Stimulated activated CD4-positive, alpha-beta T cell treated with anti-CD3 and anti-CD28 coated beads, Interleukin-2, amount 100 ng/mL, for 24 hours (primary cell): Measurements from ENCODE around the gene CLBA1.
"Not testable (repeated sequence)": the region's sequence is repeated elsewhere in the genome, so short reads cannot be mapped to it uniquely, and the experiment has no call there.

Source experiments
- DNase-seq, 2 donors: peaks; one replicate each; pipeline ENCODE4 v3.0.0-alpha.2; 2020

The CLBA1 gene

DNA sequence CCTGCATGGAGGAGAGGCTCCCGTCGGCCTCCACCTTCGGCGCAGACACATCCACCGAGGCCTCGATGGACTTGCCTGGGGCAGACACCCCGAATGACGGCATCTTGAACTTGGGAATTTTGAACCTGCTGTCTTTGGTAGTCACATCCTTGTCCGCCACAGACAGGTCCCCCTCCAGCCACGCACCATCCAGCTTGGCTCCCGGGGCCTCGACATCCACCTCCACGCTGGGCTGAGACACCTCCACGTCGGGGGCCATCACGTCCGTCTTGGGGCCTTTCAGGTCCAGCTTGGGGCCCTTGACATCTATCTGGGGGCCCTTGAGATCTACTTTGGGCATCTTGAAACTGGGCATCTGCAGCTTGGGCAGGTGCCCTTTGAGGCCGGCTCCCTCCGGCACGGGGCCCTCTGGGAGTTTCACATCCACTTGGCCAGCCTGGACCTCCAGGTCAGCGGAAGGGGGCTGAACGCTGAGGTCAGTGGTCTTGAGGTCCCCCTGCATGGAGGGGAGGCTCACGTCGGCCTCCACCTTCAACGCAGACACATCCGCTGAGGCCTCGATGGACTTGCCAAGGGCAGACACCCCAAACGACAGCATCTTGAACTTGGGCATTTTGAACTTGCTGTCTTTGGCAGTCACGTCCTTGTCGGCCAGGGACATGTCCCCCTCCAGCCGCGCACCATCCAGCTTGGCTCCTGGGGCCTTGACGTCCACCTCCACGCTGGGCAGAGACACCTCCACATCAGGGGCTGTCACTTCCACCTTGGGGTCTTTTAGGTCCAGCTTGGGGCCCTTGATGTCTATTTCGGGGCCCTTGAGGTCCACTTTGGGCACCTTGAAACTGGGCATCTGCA lies 37.5 kb upstream of the CLBA1 start:
- not testable (repeated sequence) for DNase-seq

DNA sequence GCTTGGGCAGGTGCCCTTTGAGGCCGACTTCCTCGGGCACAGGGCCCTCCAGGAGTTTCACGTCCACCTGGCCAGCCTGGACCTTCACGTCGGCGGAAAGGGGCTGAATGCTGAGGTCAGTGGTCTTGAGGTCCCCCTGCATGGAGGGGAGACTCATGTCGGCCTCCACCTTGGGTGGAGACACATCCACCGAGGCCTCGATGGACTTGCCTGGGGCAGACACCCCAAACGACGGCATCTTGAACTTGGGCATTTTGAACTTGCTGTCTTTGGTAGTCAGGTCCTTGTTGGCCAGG lies 36.9 kb upstream of the CLBA1 start:
- no peak for DNase-seq

DNA sequence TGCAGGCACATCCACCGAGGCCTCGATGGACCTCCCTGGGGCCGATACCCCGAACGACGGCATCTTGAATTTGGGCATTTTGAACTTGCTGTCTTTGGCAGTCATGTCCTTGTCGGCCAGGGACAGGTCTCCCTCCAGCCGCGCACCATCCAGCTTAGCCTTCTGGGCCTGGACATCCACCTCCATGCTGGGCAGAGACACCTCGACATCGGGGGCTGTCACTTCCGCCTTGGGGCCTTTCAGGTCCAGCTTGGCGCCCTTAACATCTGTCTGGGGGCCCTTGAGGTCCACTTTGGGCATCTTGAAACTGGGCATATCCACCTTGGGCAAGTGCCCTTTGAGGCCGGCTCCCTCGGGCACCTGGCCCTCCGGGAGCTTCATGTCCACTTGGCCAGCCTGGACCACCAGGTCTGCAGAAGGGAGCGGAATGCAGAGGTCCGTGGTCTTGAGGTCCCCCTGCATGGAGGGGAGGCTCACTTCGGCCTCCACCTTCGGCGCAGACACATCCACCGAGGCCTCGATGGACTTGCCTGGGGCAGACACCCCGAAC lies 36.1 kb upstream of the CLBA1 start:
- not testable (repeated sequence) for DNase-seq

DNA sequence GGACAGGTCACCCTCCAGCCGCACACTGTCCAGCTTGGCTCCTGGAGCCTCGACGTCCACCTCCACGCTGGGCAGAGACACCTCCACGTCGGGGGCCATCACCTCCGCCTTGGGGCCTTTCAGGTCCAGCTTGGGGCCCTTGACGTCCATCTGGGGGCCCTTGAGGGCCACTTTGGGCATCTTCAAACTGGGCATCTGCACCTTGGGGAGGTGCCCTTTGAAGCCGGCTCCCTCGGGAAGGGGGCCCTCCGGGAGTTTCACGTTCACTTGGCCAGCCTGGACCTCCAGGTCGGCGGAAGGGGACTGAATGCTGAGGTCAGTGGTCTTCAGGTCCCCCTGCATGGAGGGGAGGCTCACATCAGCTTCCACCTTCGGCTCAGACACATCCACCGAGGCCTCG lies 35.6 kb upstream of the CLBA1 start:
- DNase-seq = no peak

DNA sequence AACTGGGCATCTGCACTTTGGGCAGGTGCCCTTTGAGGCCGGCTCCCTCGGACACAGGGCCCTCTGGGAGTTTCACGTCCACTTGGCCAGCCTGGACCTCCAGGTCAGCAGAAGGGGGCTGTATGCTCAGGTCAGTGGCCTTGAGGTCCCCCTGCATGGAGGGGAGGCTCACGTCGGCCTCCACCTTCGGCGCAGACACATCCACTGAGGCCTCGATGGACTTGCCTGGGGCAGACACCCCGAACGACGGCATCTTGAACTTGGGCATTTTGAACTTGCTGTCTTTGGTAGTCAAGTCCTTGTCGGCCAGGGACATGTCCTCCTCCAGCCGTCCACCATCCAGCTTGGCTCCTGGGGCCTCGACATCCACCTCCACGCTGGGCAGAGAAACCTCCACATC lies 34.9 kb upstream of the CLBA1 start:
- not testable (repeated sequence) for DNase-seq

DNA sequence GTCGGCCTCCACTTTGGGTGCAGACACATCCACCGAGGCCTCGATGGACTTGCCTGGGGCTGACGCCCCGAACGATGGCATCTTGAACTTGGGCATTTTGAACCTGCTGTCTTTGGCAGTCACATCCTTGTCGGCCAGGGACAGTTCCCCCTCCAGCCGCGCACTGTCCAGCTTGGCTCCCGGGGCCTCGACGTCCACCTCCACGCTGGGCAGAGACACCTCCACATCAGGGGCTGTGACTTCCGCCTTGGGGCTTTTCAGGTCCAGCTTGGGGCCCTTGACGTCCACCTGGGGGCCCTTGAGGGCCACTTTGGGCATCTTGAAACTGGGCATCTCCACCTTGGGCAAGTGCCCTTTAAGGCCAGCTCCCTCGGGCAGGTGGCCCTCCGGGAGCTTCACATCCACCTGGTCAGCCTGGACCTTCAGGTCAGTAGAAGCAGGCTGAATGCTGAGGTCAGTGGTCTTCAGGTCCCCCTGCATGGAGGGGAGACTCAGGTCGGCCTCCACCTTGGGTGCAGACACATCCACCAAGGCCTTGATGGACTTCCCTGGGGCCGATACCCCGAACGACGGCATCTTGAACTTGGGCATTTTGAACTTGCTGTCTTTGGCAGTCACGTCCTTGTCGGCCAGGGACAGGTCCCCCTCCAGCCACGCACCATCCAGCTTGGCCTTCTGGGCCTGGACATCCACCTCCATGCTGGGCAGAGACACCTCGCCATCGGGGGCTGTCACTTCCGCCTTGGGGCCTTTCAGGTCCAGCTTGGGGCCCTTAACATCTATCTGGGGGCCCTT lies 33.5 kb upstream of the CLBA1 start:
- not testable (repeated sequence) for DNase-seq

DNA sequence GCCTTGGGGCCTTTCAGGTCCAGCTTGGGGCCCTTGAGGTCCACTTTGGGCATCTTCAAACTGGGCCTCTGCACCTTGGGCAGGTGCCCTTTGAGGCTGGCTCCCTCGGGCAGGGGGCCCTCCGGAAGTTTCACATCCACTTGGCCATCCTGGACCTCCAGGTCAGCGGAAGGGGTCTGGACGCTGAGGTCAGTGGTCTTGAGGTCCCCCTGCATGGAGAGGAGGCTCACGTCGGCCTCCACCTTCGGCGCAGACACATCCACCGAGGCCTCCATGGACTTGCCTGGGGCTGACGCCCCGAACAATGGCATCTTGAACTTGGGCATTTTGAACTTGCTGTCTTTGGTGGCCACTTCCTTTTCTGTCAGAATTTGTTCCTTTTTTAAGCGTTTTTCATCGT lies 32.5 kb upstream of the CLBA1 start:
- DNase-seq = no peak

DNA sequence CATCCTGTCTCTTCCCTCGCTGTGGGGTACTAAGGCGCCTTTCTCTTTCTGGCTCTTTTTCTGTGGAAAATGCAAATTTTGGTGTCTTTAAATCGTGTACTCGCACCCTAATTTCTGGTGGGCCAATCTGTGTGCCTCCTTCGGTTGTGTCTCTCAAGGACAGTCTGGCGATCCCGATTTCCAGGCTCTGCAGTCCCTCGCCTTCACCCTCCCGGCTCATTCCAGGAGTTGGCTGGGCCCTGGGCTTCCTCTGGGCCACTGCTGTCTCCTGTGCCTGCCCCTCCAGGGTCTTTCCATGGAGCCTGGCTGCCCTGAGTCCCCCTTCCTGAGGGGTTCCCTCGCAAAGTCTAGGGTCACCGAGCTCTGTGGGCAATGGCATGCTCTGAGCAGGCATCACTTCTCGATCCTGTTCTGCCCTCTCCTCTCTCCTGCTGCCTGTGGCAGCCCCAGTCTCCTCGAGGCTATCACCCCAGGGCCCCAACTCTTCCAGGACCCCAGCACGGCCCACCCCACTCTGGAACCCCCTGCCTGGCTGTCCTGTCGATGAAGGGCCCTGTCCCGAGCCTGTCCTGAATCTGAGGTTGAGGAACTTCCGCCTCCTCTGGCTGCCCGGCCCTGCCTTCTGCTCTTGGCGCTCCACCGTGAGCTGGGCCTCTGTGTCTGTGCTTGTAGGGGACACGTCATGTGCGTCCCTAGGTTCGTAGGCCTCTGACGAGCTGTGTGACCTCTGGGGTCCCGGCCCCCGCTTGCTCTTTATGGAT lies 31.5 kb upstream of the CLBA1 start:
- no peak for DNase-seq

DNA sequence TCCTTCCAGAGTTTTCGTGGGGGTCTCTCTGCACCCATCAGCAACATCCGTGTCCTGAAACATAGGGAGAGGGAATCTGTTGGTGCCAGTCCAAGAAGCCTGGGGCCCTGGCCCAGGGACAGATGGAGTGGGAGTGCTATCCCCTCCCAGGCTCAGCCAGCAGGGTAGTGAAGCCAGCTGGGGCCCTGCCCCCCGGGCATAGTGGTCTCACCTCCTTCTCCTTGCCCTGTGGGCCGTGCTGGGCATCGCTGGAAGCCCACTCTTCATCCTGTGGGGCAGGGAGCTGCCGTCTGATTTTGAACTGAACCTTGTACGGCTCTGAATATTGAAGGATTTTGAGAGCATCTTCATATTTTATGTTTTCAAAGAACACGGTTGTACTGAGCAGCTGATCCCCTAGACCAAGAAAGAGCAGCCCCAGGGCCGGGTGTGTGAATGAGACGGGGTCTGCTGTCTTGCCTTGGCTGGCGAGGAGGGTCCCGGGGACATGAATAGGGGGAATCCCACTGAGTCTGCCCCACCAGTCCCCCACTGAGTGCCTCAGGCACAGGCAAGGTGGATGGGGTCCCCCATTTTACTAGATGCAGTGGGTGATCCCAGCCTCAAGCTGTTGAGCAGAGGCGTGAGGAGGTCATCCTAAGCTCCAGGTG lies 30.7 kb upstream of the CLBA1 start:
- DNase-seq = no peak

DNA sequence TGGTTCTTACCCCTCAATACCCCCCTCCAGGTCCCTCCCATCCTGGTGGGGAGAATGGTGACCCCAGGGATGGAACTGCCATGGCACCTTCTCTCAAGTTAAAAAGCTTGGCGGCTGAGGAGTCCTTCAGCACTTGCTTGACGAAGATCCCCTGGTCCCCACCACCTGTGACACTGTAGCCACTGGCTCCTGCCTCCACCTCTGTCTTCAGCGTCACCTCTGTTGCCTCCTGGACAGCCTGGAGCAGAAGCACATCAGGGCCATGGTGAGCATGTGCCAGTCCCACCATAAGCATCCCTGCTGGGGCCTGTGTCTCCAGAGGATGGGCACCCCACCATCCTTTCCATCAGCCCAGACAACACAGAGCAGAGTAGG lies 30.2 kb upstream of the CLBA1 start:
- no peak for DNase-seq

DNA sequence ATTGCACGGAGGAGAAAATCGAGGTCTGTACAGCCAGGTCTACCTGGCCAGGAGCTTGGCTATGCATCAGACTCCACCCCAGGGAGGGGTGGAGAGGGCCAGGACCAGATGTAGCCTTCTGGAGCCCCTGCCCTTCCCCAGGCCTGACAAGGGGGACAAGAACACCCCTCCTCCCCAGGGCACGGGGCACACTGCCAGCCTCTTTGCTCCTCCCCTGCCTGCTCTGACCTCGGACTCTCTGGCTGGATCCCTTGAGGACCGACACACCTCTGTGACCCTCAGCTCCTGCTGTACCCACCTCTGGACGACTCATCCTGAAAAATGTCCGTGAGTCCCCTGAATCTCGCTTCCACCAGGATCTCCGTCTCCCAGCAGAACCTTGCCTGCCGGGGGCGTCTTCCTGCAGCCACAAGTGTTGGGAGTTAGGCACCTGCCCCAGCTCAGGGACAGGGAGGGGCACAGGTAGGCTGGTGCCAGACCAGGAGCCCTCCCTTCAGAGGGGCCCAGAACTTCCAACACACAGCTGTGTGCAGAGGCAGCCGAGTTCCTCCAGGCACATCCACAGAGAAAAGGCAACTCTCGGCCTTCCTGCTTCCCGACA lies 29.2 kb upstream of the CLBA1 start:
- DNase-seq = no peak

DNA sequence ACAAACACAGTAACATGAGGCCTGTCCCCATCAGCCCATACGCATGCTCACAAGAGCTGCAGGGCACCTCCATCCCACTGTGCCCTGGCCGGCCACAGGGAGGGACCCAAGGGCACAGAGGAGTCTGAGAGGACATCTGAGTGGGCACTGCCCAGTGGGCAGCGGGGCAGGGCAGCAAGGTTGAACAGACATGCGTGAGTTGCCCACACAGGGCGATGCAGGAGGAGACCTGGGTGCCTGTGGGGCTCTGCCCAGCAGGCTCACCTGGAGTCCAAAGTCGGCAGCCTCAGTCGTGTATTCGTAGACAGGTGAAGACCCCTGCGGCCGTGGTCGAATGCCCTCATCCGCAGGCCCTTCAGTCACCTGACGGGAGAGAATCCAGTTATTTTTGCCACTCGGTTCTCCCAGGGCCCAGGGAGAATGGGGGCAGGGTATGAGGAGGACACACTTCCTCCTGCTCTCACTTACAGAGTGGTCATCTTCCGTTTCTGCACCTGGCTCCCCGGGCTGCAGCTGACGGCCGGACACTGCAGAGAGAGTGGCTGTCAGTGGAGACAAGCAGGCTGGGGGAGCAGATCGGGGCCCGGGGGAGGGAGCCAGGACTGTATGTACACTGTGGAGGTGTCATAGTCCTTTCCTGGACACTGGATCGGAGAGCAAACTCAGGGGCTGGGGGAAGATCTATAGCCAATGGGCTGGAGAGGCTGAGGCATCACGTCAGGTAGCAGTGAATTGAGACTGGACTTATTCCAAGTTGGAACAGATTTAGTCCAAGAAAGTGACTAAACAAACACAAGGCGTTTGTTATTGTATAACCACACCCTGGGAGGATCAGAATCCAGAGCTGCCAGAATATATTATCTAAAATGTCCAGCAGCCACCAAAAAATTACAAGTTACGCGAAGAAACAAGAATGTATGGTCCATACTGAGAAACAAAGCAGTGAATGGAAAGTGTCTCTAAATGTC lies 28.2 kb upstream of the CLBA1 start:
- DNase-seq = no peak

DNA sequence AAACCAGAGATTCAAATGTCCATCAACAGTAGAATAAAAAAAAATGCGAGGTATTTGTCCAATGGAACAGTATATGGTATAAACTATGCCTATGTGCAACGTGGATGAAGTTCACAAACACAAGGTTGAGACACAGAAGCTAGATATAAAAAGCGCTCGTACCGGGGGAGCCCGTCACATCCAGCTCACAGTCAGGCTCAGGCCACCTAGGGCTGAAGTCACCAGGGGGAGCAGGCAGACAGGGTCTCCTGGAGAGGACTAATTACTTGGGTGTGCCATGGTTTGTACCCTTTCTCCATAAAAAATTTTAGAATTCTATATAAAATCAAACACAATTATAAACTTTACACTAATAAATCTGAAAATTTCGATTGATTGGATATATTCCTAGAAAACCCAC lies 21.0 kb upstream of the CLBA1 start:
- no peak for DNase-seq

DNA sequence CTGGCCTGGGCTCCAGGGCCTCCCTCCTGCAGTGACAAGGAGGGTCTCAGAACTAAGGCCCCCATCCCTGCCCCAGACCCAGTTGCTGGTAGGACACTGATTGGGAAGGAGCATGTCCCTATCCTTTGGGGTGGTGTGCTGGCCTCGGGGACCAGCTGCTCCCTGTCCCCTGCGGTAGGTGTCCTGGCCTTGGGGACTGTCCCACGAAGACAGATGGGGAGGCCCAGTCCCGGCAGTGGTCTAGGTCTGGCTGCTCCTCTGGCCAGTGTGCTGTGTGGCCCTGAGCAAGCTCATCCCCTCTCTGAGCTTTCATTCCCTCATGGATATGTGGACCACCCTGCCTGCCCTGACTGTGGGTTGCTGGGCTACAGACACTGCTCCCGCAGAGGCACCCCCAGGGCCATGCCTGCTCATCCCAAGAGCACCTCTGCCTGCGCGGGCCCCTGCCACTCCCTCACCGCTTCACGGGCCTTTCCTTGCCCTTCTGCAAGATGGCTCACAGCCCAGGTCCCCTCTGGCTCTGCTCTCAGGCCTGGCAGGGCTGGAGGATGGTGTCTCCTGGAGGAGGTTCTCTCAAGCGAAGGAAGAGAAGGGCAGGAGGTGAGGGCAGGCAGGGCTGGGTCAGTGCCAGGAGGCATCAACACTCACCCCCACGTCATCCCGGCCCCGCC lies 19.9 kb upstream of the CLBA1 start:
- no peak for DNase-seq

DNA sequence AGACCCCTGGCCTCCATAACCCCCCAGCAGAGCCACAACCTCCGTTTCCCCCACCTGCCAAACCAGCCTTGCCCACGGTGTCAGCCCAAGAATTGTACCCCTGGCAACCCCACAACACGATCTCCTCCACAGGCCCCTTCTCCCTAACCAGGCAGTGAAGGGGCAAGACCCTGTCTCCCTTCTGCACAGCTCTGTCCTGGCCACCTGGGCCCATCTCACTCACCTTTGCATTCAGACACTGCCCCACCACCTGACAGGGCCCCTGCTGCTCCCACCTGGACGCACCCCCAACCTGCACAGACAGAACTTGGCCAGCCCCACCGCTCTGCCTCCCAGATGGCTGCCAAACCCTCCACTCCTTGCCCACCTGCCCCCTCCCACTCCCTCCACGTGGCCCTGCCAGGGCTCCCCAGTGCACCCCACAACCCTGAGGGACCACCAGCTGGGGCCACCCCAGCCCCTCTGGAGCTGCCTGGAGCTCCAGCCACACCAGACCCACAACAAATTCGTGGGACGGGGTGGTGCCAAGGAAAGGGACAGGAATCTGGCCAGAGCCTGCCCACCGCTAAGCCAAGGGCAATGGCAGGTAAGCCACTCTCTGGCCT lies 19.2 kb upstream of the CLBA1 start:
- DNase-seq = no peak

DNA sequence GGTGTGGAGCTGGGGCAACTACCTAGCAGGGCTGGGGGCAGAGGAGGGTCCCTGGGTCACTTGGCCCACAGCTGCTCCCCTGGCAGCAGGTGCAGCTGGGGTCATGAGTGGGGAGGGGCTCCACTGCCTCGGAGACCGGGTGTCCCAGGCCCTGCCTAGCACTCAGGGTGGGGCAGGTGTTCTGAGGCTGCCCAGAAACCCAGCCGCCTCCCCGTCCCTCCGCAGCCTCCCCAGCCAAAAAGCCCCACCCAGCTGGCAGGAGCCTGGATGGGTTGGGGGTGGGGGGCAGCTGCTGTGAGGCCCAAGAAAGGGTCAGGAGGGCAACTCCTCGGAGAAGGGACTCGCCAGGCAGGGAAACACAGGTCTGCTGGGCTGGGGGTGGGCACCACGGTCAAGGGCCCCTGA lies 18.6 kb upstream of the CLBA1 start:
- DNase-seq = no peak

DNA sequence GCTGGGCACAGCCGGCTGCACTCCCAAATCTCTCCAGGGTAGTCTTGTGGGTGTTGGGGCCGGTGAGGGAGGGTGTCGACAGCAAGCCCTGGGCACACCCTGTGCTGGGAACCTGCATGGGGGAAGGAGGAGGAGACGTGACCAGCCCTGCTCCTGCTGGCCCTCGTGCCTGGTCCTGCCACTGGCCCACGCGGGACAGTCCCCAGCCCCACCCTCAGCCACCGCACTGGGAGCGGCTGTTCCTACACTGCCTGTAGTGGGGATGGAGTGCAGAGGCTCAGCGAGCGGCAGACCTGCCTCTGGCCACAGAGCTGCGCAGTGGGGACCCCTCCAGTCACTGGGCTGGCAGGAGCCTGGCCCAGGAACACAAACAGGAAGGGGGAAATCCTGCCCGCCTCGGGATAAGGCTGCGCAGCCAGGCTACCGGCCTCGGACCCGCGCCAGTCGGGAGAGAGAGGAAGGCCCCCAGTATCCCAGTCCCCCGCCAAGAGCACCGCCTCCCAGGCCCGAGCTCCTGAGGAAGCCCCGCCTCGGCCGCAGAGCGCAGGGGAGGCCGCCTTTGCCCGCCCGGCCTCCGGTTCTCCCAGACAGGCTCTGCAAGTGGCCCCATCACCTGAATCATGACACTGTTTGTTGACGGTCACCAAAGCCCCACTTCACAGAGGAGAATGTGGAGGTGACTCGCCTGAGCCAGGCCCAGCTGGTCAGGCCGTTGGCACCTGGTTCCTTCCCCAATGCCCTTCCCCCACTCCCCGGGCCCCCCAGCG lies 18.0 kb upstream of the CLBA1 start:
- DNase-seq = no peak

DNA sequence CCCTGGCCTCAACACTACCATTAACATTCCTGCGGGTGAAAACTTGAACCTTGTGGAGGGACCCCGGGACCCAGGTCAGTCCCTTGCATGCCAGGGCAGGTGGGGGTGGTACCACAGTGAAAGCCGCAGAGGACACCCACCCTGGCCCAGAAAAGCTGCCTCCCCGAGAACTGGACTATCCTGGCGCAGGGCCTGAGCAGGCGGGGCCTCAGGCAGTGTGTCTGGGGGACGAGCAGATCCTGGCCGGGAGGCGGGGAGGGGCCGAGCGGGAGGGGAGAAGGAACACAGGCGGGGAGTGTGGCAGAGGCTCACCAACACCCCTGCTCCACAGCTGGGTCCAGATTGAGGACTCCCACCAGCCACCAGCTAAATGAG lies 17.4 kb upstream of the CLBA1 start:
- no peak for DNase-seq
